ENCODE data around the gene F13B.

- TF ChIP-seq TAF1 (IDR thresholded peaks at IDR 0.05; ENCODE audit: borderline replicate concordance, insufficient read depth, low read length) (no peak), POLR2AphosphoS5 (IDR thresholded peaks at IDR 0.05; ENCODE audit: low read depth, low read length) (no peak)
These were observed 1.5 kb downstream of the F13B start for GRCh38 chr1:197065559-197065958.

Measured in PFSK-1 (cell line).